Dermis lymphatic vessel endothelial cell (primary cell): Measurements from ENCODE around the gene MS4A14. TPM values are rescaled to one million over a fixed set of nuclear protein-coding genes. Genes with fewer than 3 reads are reported as not detected.

Experiments used
- total RNA-seq: library from RNA; depleted of rRNA; stranded (reverse); fragments of >200 nt; gene quantifications from 2 replicates; pipeline ENCODE4 v1.2.1, GENCODE V29; 2014

MS4A14 gene
- total RNA-seq, result not detected in 2 replicates

GRCh38 chr11:60396382-60396781 is at the start of gene MS4A14:
Gene MS4A14 (plus strand): TSS chr11:60396459. CDS start chr11:60396579, 120 bp downstream.

GRCh38 chr11:60378354-60378753 is 17.9 kb upstream of the MS4A14 start, which contains the start of gene MS4A7:
Gene MS4A7 (plus strand): TSS chr11:60378532. CDS start chr11:60383142, 4,610 bp downstream.

GRCh38 chr11:60429272-60429671 is 33.0 kb downstream of the MS4A14 start, which contains the start of gene MS4A5:
Gene MS4A5 (plus strand): TSS chr11:60429572. CDS start chr11:60429675, 103 bp downstream.

GRCh38 chr11:60455531-60456042 is 59.3 kb downstream of the MS4A14 start, which contains the start of gene MS4A1:
Gene MS4A1 (plus strand): TSS chr11:60455847. CDS start chr11:60462375, 6,528 bp downstream.

Other genes starting within 250 kb of the MS4A14 start
- gene MS4A6A, start 213.4 kb upstream of the MS4A14 start, total RNA-seq, result not detected in 2 replicates
- not detected in 2 replicates for gene MS4A4E, start 153.3 kb upstream of the MS4A14 start, total RNA-seq
- gene MS4A4A, start 115.8 kb upstream of the MS4A14 start, total RNA-seq, result not detected in 2 replicates
- gene MS4A6E, start 69.2 kb upstream of the MS4A14 start, total RNA-seq, result not detected in 2 replicates
- not detected in 2 replicates for gene MS4A7, start 17.9 kb upstream of the MS4A14 start, total RNA-seq
- gene MS4A5, start 33.1 kb downstream of the MS4A14 start, total RNA-seq, result not detected in 2 replicates
- gene MS4A1, start 59.4 kb downstream of the MS4A14 start, total RNA-seq, result not detected in 2 replicates
- gene MS4A12, start 96.3 kb downstream of the MS4A14 start, total RNA-seq, result not detected in 2 replicates
- not detected in 2 replicates for gene MS4A13, start 118.9 kb downstream of the MS4A14 start, total RNA-seq